Measurements from ENCODE around the gene MDFIC2.

The MDFIC2 gene

DNA sequence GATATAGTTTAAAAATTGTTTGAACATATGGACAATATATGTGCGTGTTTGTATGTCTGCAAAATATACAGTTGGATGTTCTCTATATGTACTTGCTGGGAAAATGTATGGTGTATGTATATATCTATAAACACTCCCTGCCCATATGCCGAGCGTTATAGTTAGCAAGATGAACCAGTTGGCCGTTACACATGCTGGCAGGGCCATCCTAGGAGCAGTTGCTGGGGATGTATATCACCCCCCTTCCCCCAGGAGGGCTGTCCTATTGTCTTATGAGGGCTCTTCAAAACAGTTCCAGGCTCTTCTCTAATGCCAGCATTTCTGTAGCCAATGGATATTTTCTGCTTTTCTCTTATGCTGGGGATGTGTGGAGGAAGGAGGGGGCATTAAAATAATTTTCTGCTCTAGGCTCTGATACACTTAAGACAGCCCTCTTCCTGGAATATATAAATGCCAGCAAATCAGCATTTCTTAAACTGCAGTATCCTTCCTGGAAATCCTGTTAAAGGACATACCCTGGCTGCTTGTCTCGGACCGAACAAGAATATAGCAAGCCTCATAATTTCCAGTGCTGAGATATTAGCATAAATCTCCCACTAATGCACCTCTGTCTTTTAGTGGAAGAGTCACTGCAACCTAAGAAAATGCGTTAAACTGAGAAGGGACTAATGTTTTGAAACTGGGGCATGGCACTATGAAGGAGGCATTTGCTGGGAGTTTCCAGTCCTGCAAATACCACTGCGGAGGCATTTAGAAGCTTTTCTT, 134.4 kb downstream of the MDFIC2 start:
- DNase-seq = no peak

DNA sequence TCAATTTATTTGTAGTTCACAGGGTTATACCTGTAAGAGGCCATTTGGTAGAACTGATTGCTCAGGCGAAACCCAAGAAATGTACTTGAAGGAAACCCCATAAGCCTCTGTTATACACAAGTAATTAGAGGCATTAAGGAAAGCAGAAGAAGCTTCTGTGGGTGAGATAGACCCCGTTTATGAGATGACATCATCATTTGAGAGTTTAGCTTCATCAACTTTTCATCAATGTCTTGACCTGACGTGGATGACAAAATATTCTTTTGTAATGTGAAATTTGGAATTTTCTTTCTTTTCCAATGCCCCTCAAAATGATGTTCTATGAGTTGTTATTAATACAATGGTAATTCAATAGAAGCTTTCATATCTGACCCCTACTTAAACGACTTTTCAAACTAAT, 136.2 kb downstream of the MDFIC2 start:
- DNase-seq = no peak

DNA sequence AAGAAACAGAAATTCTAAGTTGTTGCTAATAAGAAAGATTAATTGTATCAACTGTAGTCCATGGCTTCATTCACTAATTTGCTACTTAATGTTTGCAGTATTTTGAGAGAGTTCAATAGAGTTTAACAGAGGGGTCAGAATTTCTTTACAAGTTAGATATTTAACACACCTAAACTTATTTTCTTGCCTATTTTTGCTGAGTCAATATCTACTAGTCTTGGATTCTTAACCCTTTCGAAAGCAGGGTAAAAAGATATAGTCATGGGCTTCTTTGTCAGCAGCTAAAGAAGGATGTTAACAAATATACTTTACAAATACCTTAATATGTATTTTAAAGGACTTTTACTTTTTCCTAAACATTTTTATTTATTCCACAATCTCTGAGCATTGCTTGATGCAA, 155.6 kb downstream of the MDFIC2 start:
- DNase-seq = no peak

DNA sequence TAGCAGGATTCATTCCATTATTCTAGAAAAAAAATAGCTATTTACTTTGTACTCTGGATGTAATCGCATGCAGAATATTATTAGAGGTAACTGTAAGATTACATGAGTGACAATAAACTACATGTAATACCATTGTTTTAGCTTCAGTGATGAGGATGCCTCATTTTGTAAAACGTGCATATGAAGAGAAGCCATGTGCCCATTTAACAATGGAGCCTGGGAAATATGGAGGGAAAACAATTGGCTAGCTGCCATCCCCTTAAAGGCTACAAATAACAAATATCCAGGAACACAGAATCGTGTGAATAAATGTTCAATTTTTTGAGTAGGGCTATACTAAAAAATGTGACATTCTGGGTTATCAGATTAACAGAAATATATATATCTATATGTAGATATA, 161.8 kb downstream of the MDFIC2 start:
- no peak for DNase-seq

- no peak for DNase-seq
These were observed 162.6 kb downstream of the MDFIC2 start for GRCh38 chr3:70149714-70150400.
